IPS-20b (cell line): ENCODE results near the gene HRH1.

ENCODE experiments used
- H3K27ac ChIP-seq: one replicate; pipeline ENCODE4 v1.5.1; 2013; ENCODE audit warnings: low read length
- H3K27me3 ChIP-seq: 2 replicates; pipeline ENCODE4 v1.6.1; 2013; ENCODE audit warnings: mild to moderate bottlenecking, low read length, inconsistent platforms; ENCODE audit not compliant: insufficient read depth
- H3K36me3 ChIP-seq: 2 replicates; pipeline ENCODE4 v1.6.1; 2013; ENCODE audit warnings: low read depth, mild to moderate bottlenecking, inconsistent platforms, low read length, moderate library complexity; ENCODE audit not compliant: insufficient read depth
- H3K4me1 ChIP-seq: 2 replicates; pipeline ENCODE4 v1.6.1; 2013; ENCODE audit warnings: mild to moderate bottlenecking, control low read depth, inconsistent platforms, low read length, moderate library complexity; ENCODE audit not compliant: insufficient read depth
- H3K4me3 ChIP-seq: 2 replicates; pipeline ENCODE4 v1.5.1; 2013; ENCODE audit warnings: mild to moderate bottlenecking, low read length, inconsistent platforms
- H3K9ac ChIP-seq: 2 replicates; pipeline ENCODE4 v1.6.1; 2013; ENCODE audit warnings: low read depth, mild to moderate bottlenecking, inconsistent platforms, low read length, moderate library complexity
- H3K9me3 ChIP-seq: 2 replicates; pipeline ENCODE4 v1.6.1; 2013; ENCODE audit warnings: mild to moderate bottlenecking, low read depth, low read length, inconsistent platforms; ENCODE audit not compliant: insufficient read depth

Gene HRH1

GRCh38 chr3:11185564-11186317 lies 31.4 kb downstream of the HRH1 start:
- Histone ChIP-seq H3K4me3 (no peak overlapping the region), H3K4me1 (no peaks in the 10 kb centered on the region), H3K27ac (no peak overlapping the region), H3K36me3 (no peaks in the 10 kb centered on the region), H3K9ac (no peak overlapping the region; the same call in 1 of the 2 replicates), H3K9me3 (no peaks in the 10 kb centered on the region), H3K27me3 (no peaks in the 10 kb centered on the region)

GRCh38 chr3:11186318-11186692 lies 32.0 kb downstream of the HRH1 start:
- no peaks in the 10 kb centered on the region for H3K27me3 ChIP-seq
- no peaks in the 10 kb centered on the region for H3K4me1 ChIP-seq
- H3K36me3 ChIP-seq, result no peaks in the 10 kb centered on the region
- H3K27ac ChIP-seq, result no peak overlapping the region
- no peaks in the 10 kb centered on the region for H3K9me3 ChIP-seq
- H3K9ac ChIP-seq, result no peak overlapping the region
- H3K4me3 ChIP-seq, result no peak overlapping the region

- no peaks in the 10 kb centered on the region for H3K4me1 ChIP-seq
- H3K9ac ChIP-seq, result no peak overlapping the region
- no peaks in the 10 kb centered on the region for H3K27me3 ChIP-seq
- no peaks in the 10 kb centered on the region for H3K9me3 ChIP-seq
- no peaks in the 10 kb centered on the region for H3K36me3 ChIP-seq
- H3K27ac ChIP-seq, result no peak overlapping the region
- no peak overlapping the region for H3K4me3 ChIP-seq
Measured at GRCh38 chr3:11186771-11187191, 32.5 kb downstream of the HRH1 start.

GRCh38 chr3:11187681-11188080 lies 33.4 kb downstream of the HRH1 start:
- Histone ChIP-seq H3K4me3 (no peak overlapping the region), H3K9ac (no peak overlapping the region), H3K36me3 (no peaks in the 10 kb centered on the region), H3K4me1 (no peaks in the 10 kb centered on the region), H3K27me3 (no peaks in the 10 kb centered on the region), H3K9me3 (no peaks in the 10 kb centered on the region), H3K27ac (no peak overlapping the region)

GRCh38 chr3:11188231-11188630 lies 33.9 kb downstream of the HRH1 start:
- H3K4me1 ChIP-seq, result no peaks in the 10 kb centered on the region
- H3K27me3 ChIP-seq, result no peaks in the 10 kb centered on the region
- H3K36me3 ChIP-seq, result no peaks in the 10 kb centered on the region
- no peaks in the 10 kb centered on the region for H3K9me3 ChIP-seq
- no peak overlapping the region for H3K27ac ChIP-seq
- H3K4me3 ChIP-seq, result no peak overlapping the region
- H3K9ac ChIP-seq, result no peak overlapping the region

GRCh38 chr3:11195201-11195600 lies 40.9 kb downstream of the HRH1 start:
- no peaks in the 10 kb centered on the region for H3K36me3 ChIP-seq
- no peaks in the 10 kb centered on the region for H3K27me3 ChIP-seq
- no peak overlapping the region for H3K27ac ChIP-seq
- no peaks in the 10 kb centered on the region; the same call in 1 of the 2 replicates for H3K4me1 ChIP-seq
- H3K9me3 ChIP-seq, result no peaks in the 10 kb centered on the region
- H3K4me3 ChIP-seq, result no peak overlapping the region
- no peak overlapping the region for H3K9ac ChIP-seq

GRCh38 chr3:11195721-11196332 lies 41.5 kb downstream of the HRH1 start:
- Histone ChIP-seq H3K27ac (no peak overlapping the region), H3K27me3 (no peaks in the 10 kb centered on the region), H3K4me1 (no peaks in the 10 kb centered on the region; the same call in 1 of the 2 replicates), H3K9ac (no peak overlapping the region), H3K4me3 (no peak overlapping the region), H3K36me3 (no peaks in the 10 kb centered on the region), H3K9me3 (no peaks in the 10 kb centered on the region)

GRCh38 chr3:11197484-11197883 lies 43.2 kb downstream of the HRH1 start:
- H3K27ac ChIP-seq, result no peak overlapping the region
- H3K27me3 ChIP-seq, result no peaks in the 10 kb centered on the region
- H3K4me1 ChIP-seq, result peaks cover 3% of the 10 kb centered on the region; the same call in 1 of the 2 replicates
- no peak overlapping the region for H3K4me3 ChIP-seq
- H3K9me3 ChIP-seq, result no peaks in the 10 kb centered on the region
- H3K9ac ChIP-seq, result no peak overlapping the region
- no peaks in the 10 kb centered on the region for H3K36me3 ChIP-seq

GRCh38 chr3:11198070-11198469 lies 43.8 kb downstream of the HRH1 start:
- peaks cover 3% of the 10 kb centered on the region; the same call in 1 of the 2 replicates for H3K4me1 ChIP-seq
- no peak overlapping the region for H3K9ac ChIP-seq

GRCh38 chr3:11198495-11198894 lies 44.2 kb downstream of the HRH1 start:
- peaks cover 3% of the 10 kb centered on the region; the same call in 1 of the 2 replicates for H3K4me1 ChIP-seq
- H3K9me3 ChIP-seq, result no peaks in the 10 kb centered on the region
- H3K4me3 ChIP-seq, result no peak overlapping the region
- no peaks in the 10 kb centered on the region for H3K27me3 ChIP-seq
- H3K27ac ChIP-seq, result no peak overlapping the region
- no peak overlapping the region for H3K9ac ChIP-seq
- H3K36me3 ChIP-seq, result no peaks in the 10 kb centered on the region

More at GRCh38 chr3:11198070-11198469, 43.8 kb downstream of the HRH1 start:
- Histone ChIP-seq H3K27me3 (no peaks in the 10 kb centered on the region), H3K4me3 (no peak overlapping the region), H3K9me3 (no peaks in the 10 kb centered on the region), H3K36me3 (no peaks in the 10 kb centered on the region), H3K27ac (no peak overlapping the region)

- no peaks in the 10 kb centered on the region for H3K36me3 ChIP-seq
- no peak overlapping the region for H3K27ac ChIP-seq
- peaks cover 3% of the 10 kb centered on the region; the same call in 1 of the 2 replicates for H3K4me1 ChIP-seq
- no peak overlapping the region for H3K4me3 ChIP-seq
- H3K9ac ChIP-seq, result no peak overlapping the region
- no peaks in the 10 kb centered on the region for H3K9me3 ChIP-seq
- no peaks in the 10 kb centered on the region for H3K27me3 ChIP-seq
Measured at GRCh38 chr3:11199902-11200845, 45.9 kb downstream of the HRH1 start.
